Osteoblast (primary cell): ENCODE results near the gene VSIR. TPM values are rescaled to one million over a fixed set of nuclear protein-coding genes. Genes with fewer than 3 reads are reported as not detected.
A peak's percentile ranks its signal among the peaks of the same experiment; 100 is the strongest.

Source experiments
- DNase-seq: peaks from one replicate; pipeline ENCODE4 v3.0.0; 2011; ENCODE audit warnings: low spot score, mixed read lengths; ENCODE audit not compliant: insufficient read length; ENCODE audit errors: missing footprints
- H2AFZ ChIP-seq: 2 replicates; pipeline ENCODE4 v1.6.0; 2011; ENCODE audit warnings: mild to moderate bottlenecking, low read length
- H3K27ac ChIP-seq: 2 replicates; pipeline ENCODE4 v1.5.1; 2011; ENCODE audit warnings: mild to moderate bottlenecking, low read depth, low read length, moderate library complexity
- H3K27me3 ChIP-seq: 2 replicates; pipeline ENCODE4 v1.6.0; 2012; ENCODE audit warnings: mild to moderate bottlenecking, control low read depth, inconsistent platforms, low read length, moderate library complexity; ENCODE audit not compliant: insufficient read depth
- H3K36me3 ChIP-seq: 2 replicates; pipeline ENCODE4 v1.5.1; 2011; ENCODE audit warnings: mild to moderate bottlenecking, low read length, control low read depth, moderate library complexity; ENCODE audit not compliant: insufficient read depth
- H3K4me1 ChIP-seq: 2 replicates; pipeline ENCODE4 v1.5.1; 2011; ENCODE audit warnings: mild to moderate bottlenecking, low read length, control low read depth, moderate library complexity; ENCODE audit not compliant: insufficient read depth
- H3K4me2 ChIP-seq: 2 replicates; pipeline ENCODE4 v1.6.0; 2011; ENCODE audit warnings: mild to moderate bottlenecking, low read length; ENCODE audit not compliant: insufficient read depth
- H3K4me3 ChIP-seq: fragments of 200-600 bp; sonication (generic); 3 replicates; pipeline ENCODE4 v1.5.1; 2012; ENCODE audit warnings: mild to moderate bottlenecking, low read length, inconsistent platforms; ENCODE audit not compliant: insufficient read depth
- H3K79me2 ChIP-seq: 2 replicates; pipeline ENCODE4 v1.6.0; 2012; ENCODE audit warnings: mild to moderate bottlenecking, low read length, control low read depth, inconsistent platforms; ENCODE audit not compliant: insufficient read depth
- H3K9me3 ChIP-seq: 2 replicates; pipeline ENCODE4 v1.5.1; 2011; ENCODE audit warnings: low read depth, low read length, control low read depth
- H4K20me1 ChIP-seq: 2 replicates; pipeline ENCODE4 v1.6.0; 2012; ENCODE audit warnings: mild to moderate bottlenecking, low read length, control low read depth; ENCODE audit not compliant: insufficient read depth
- CTCF ChIP-seq: IDR thresholded peaks from 2 replicates; pipeline ENCODE4 v1.5.1; 2011; ENCODE audit warnings: mild to moderate bottlenecking, low read depth, low read length, moderate library complexity; ENCODE audit errors: extremely low read depth
- total RNA-seq: library from RNA; depleted of rRNA; stranded (reverse); fragments of >200 nt; gene quantifications from 2 replicates; pipeline ENCODE4 v1.2.3, GENCODE V29; 2012

VSIR gene
- total RNA-seq, 1 donor: 75.3 TPM

- Histone ChIP-seq H2AFZ (no peak overlapping the region), H3K27me3 (peaks cover 3% of the 10 kb centered on the region), H3K9me3 (no peaks in the 10 kb centered on the region), H3K36me3 (no peaks in the 10 kb centered on the region), H3K4me3 (no peak overlapping the region), H3K4me1 (no peaks in the 10 kb centered on the region), H3K79me2 (no peaks in the 10 kb centered on the region), H3K27ac (no peak overlapping the region), H4K20me1 (no peaks in the 10 kb centered on the region), H3K4me2 (no peak overlapping the region)
- TF ChIP-seq CTCF: no peak
- DNase-seq: peak; percentile 73
Observed at GRCh38 chr10:71782917-71783490, 9.7 kb upstream of the VSIR start.

- Histone ChIP-seq H3K4me1 (no peaks in the 10 kb centered on the region), H3K79me2 (no peaks in the 10 kb centered on the region), H3K27me3 (peaks cover 3% of the 10 kb centered on the region)
Observed at GRCh38 chr10:71782221-71782916, 9.0 kb upstream of the VSIR start.

GRCh38 chr10:71780719-71781118 lies 7.4 kb upstream of the VSIR start:
- Histone ChIP-seq H3K79me2 (no peaks in the 10 kb centered on the region), H3K27ac (no peak overlapping the region), H3K4me2 (no peak overlapping the region), H2AFZ (no peak overlapping the region), H3K9me3 (no peaks in the 10 kb centered on the region), H3K4me3 (no peak overlapping the region), H3K27me3 (no peaks in the 10 kb centered on the region), H3K4me1 (no peaks in the 10 kb centered on the region), H4K20me1 (no peaks in the 10 kb centered on the region), H3K36me3 (no peaks in the 10 kb centered on the region)
- TF ChIP-seq CTCF: no peak
- DNase-seq: peak; percentile 77

More at GRCh38 chr10:71782221-71782916, 9.0 kb upstream of the VSIR start:
- H3K9me3 ChIP-seq: no peaks in the 10 kb centered on the region
- peak; percentile 58 for DNase-seq
- H3K27ac ChIP-seq: no peak overlapping the region
- no peak overlapping the region for H3K4me3 ChIP-seq
- H3K36me3 ChIP-seq: no peaks in the 10 kb centered on the region
- H2AFZ ChIP-seq: no peak overlapping the region
- no peak for TF ChIP-seq CTCF
- H3K4me2 ChIP-seq: no peak overlapping the region
- H4K20me1 ChIP-seq: no peaks in the 10 kb centered on the region

- no peaks in the 10 kb centered on the region for H3K36me3 ChIP-seq
- H4K20me1 ChIP-seq: no peaks in the 10 kb centered on the region
- H2AFZ ChIP-seq: no peak overlapping the region
- H3K4me2 ChIP-seq: no peak overlapping the region
- peak; percentile 11 for DNase-seq
- H3K27ac ChIP-seq: no peak overlapping the region
- H3K4me1 ChIP-seq: peaks cover 1% of the 10 kb centered on the region
- H3K79me2 ChIP-seq: no peaks in the 10 kb centered on the region
- TF ChIP-seq CTCF: no peak
- no peaks in the 10 kb centered on the region for H3K27me3 ChIP-seq
- no peaks in the 10 kb centered on the region for H3K9me3 ChIP-seq
- no peak overlapping the region for H3K4me3 ChIP-seq
Observed at GRCh38 chr10:71780156-71780555, 6.8 kb upstream of the VSIR start.
